Myocyte (in vitro differentiated cells): ENCODE results near the gene MRPL43. TPM values are rescaled to one million over a fixed set of nuclear protein-coding genes. Genes with fewer than 3 reads are reported as not detected.
A peak's percentile ranks its signal among the peaks of the same experiment; 100 is the strongest.

Source experiments
- DNase-seq: peaks from one replicate; pipeline ENCODE4 v3.0.0-alpha.2; 2012; ENCODE audit warnings: low read depth
- total RNA-seq: library from RNA; depleted of rRNA; stranded (reverse); fragments of >200 nt; gene quantifications from 2 replicates; pipeline ENCODE4 v1.2.3, GENCODE V29; 2014

MRPL43 gene
- total RNA-seq, 1 donor from 2014 or later = 65.6 TPM

- no peak for DNase-seq
These were observed 33.3 kb upstream of the MRPL43 start for GRCh38 chr10:101020427-101021075.

- no peak for DNase-seq
These were observed 32.1 kb upstream of the MRPL43 start for GRCh38 chr10:101019440-101019703.

GRCh38 chr10:101018600-101019439, 31.5 kb upstream of the MRPL43 start:
- peak; percentile 93 for DNase-seq

- no peak for DNase-seq
These were observed 30.9 kb upstream of the MRPL43 start for GRCh38 chr10:101018118-101018599.

GRCh38 chr10:101016814-101017213, 29.5 kb upstream of the MRPL43 start:
- DNase-seq = no peak

GRCh38 chr10:101015582-101015973, 28.3 kb upstream of the MRPL43 start:
- no peak for DNase-seq

GRCh38 chr10:101014966-101015581, 27.8 kb upstream of the MRPL43 start:
- DNase-seq = peak; percentile 71

- DNase-seq = peak; percentile 75
These were observed 27.1 kb upstream of the MRPL43 start for GRCh38 chr10:101014230-101014884.

GRCh38 chr10:101013365-101013825, 26.1 kb upstream of the MRPL43 start:
- no peak for DNase-seq

- peak; percentile 99 for DNase-seq
These were observed 25.4 kb upstream of the MRPL43 start for GRCh38 chr10:101012525-101013364.

- peak; percentile 54 for DNase-seq
These were observed 24.5 kb upstream of the MRPL43 start for GRCh38 chr10:101011517-101012423.

- DNase-seq = no peak
These were observed 23.0 kb upstream of the MRPL43 start for GRCh38 chr10:101010329-101010728.

GRCh38 chr10:101008823-101009423, 21.6 kb upstream of the MRPL43 start:
- DNase-seq = no peak

- peak; percentile 57 for DNase-seq
These were observed 20.9 kb upstream of the MRPL43 start for GRCh38 chr10:101007915-101008822.

GRCh38 chr10:101007099-101007711, 19.9 kb upstream of the MRPL43 start:
- DNase-seq = peak; percentile 86

GRCh38 chr10:101006593-101007098, 19.3 kb upstream of the MRPL43 start:
- peak; percentile 50 for DNase-seq

- DNase-seq = no peak
These were observed 18.7 kb upstream of the MRPL43 start for GRCh38 chr10:101005869-101006567.
